T-helper 1 cell treated with Interleukin-12 subunit alpha and Interleukin-12 subunit beta and Interleukin-4 antibody, amounts not matched to agents 30 μg/mL and 1 μg/mL, for 36 hours (primary cell): ENCODE data around the gene F9.
"Not testable (repeated sequence)": the region's sequence is repeated elsewhere in the genome, so short reads cannot be mapped to it uniquely, and the experiment has no call there.

Experiments
- H3K27ac Mint-ChIP-seq: one replicate; pipeline ENCODE4 v1.8.0; 2021; ENCODE audit warnings: mild to moderate bottlenecking, mixed read lengths
- H3K27me3 Mint-ChIP-seq: one replicate; pipeline ENCODE4 v1.8.0; 2021; ENCODE audit warnings: low read depth, mixed read lengths
- H3K36me3 Mint-ChIP-seq: one replicate; pipeline ENCODE4 v1.8.0; 2021; ENCODE audit warnings: low read depth, mixed read lengths
- H3K4me1 Mint-ChIP-seq: one replicate; pipeline ENCODE4 v1.8.0; 2021; ENCODE audit warnings: low read depth, mixed read lengths
- H3K4me3 Mint-ChIP-seq: one replicate; pipeline ENCODE4 v1.8.0; 2021; ENCODE audit warnings: mild to moderate bottlenecking, moderate library complexity, mixed read lengths
- H3K9me3 Mint-ChIP-seq: one replicate; pipeline ENCODE4 v1.8.0; 2021; ENCODE audit warnings: mixed read lengths

Gene F9

GRCh38 chrX:139530550-139530949 is at the start of gene F9:
F9 (plus strand) TSS chrX:139530739; CDS start chrX:139530765, 26 bp downstream.
- H3K27me3 Mint-ChIP-seq: no peaks in the 10 kb centered on the region
- H3K9me3 Mint-ChIP-seq: no peaks in the 10 kb centered on the region
- H3K27ac Mint-ChIP-seq: no peak within 1 kb of the TSS
- no peaks in the 10 kb centered on the region for H3K4me1 Mint-ChIP-seq
- H3K4me3 Mint-ChIP-seq: no peak within 1 kb of the TSS
- H3K36me3 Mint-ChIP-seq: no peaks in the 10 kb centered on the region

DNA sequence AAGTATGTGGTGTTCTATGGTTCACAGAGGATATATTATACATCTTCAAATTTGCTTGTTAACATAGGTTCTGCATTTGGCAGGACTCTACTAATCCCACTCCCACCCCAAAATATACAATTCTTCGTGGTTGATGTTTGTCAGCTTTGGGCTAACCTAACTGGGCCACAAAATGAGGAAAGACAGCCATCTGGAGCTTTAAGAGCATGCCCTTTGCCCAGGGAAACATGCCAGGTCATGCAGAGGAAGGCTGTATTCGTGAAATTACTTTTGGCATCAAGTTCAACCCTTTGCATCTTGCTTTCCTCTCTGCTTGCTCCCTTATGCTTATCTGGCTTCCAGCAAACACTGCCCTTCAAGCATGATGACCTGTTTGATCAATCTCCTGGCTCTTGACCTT is 46.8 kb upstream of the F9 start:
- H3K4me1 Mint-ChIP-seq: no peaks in the 10 kb centered on the region
- H3K27ac Mint-ChIP-seq: no peak overlapping the region
- no peak overlapping the region for H3K4me3 Mint-ChIP-seq
- H3K9me3 Mint-ChIP-seq: no peaks in the 10 kb centered on the region
- H3K36me3 Mint-ChIP-seq: no peaks in the 10 kb centered on the region
- H3K27me3 Mint-ChIP-seq: no peaks in the 10 kb centered on the region

DNA sequence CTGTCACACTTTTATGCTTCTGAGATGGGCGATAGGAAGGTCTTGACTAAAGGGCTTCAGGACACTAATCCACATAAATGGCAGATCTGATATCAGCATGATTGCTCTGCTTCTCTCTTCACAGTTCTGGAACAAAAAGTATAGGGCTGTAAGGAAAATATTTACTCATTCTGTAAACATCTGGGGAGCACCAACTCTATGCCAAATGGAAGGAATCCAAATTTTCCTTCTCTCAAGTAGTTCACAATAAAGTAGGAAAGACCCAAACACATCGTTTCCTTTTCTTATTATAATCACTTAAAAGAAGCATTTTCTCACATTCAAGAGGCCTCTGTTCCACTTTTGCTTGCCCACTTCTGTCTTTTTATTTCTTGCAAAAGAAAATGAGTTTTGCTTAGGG is 45.9 kb upstream of the F9 start:
- no peaks in the 10 kb centered on the region for H3K4me1 Mint-ChIP-seq
- H3K27ac Mint-ChIP-seq: no peak overlapping the region
- H3K27me3 Mint-ChIP-seq: no peaks in the 10 kb centered on the region
- H3K9me3 Mint-ChIP-seq: no peaks in the 10 kb centered on the region
- no peaks in the 10 kb centered on the region for H3K36me3 Mint-ChIP-seq
- H3K4me3 Mint-ChIP-seq: no peak overlapping the region

DNA sequence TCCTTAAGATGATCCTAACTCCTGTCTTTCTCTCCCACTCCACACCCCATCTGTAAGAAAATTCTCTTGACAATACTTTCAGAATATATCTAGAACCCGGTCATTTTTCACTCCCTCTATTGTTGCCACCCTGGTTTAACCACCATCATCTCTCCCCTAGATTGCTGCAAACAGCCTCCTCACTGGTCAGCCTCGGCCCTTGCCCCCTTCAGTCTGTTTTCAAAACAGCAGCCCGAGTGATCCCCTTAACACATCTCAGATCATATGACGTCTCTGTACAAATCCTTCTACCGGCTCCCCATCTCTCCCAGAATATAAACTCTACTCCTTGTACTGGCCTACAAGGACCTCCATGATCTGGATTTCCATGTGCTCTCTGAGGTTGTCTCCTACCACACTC is 35.2 kb upstream of the F9 start:
- H3K9me3 Mint-ChIP-seq: no peaks in the 10 kb centered on the region
- no peaks in the 10 kb centered on the region for H3K36me3 Mint-ChIP-seq
- H3K4me1 Mint-ChIP-seq: no peaks in the 10 kb centered on the region
- no peaks in the 10 kb centered on the region for H3K27me3 Mint-ChIP-seq
- no peak overlapping the region for H3K27ac Mint-ChIP-seq
- H3K4me3 Mint-ChIP-seq: no peak overlapping the region

DNA sequence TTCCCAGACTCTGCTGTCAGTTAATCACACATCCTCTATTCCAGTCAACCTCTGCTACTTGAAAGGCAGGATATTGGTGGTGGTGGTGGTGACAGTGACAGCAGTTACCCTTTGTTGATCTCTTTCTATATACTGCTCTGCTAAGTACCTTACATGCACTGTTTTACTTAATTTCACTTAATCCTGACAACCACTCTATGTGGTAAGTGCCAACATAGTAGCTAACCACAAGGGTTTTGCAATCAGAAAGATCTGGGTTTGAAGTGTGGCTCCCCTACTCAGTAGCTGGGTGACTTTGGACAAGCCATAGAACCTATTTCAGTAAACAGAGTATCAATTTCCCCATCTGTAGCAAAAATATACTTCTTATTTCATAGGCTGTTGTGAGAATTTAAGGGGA is 24.2 kb upstream of the F9 start:
- Mint-ChIP-seq H3K27ac (no peak overlapping the region), H3K4me3 (no peak overlapping the region), H3K4me1 (no peaks in the 10 kb centered on the region), H3K9me3 (no peaks in the 10 kb centered on the region), H3K27me3 (no peaks in the 10 kb centered on the region), H3K36me3 (no peaks in the 10 kb centered on the region)

DNA sequence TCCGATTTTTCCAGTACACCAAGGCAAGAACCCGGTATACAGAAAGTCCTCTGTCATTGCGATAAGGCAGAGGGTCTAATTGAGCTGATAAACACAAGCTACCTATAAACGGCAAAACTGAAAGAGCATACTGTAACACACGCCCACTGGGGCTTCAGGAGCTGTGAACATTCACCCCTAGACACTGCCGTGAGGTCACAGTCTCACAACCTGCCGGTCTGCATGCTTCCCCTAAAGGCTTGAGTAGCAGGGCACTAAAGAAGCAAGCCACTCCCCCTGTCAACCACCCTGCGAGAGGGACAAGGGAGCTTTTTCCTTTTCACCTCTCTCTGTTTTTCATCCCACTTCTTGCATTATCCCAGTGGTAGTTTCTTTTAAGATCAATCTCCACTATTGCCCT is 22.4 kb upstream of the F9 start:
- Mint-ChIP-seq H3K4me1 (no peaks in the 10 kb centered on the region), H3K27me3 (no peaks in the 10 kb centered on the region), H3K4me3 (no peak overlapping the region), H3K27ac (no peak overlapping the region), H3K9me3 (no peaks in the 10 kb centered on the region), H3K36me3 (no peaks in the 10 kb centered on the region)

DNA sequence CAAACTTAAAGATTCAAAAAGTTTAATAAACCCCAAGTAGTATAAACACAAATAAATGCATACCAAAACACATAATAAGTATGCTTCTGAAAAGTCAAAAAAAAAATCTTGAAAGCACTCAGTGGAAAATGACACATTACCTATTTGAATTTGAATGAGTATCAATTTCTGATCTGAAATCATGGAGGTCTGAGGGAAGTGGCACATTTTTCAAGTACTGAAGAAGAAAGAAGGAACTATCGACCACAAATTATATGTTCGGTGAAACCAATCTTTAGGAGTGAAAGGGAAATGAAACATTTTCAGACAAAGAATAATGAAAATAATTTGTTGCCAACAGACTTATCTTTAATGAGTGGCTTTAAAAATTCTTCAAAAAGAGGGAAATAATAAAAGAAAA is 12.1 kb upstream of the F9 start:
- no peaks in the 10 kb centered on the region for H3K36me3 Mint-ChIP-seq
- H3K4me3 Mint-ChIP-seq: no peak overlapping the region
- H3K4me1 Mint-ChIP-seq: no peaks in the 10 kb centered on the region
- no peaks in the 10 kb centered on the region for H3K9me3 Mint-ChIP-seq
- no peaks in the 10 kb centered on the region for H3K27me3 Mint-ChIP-seq
- no peak overlapping the region for H3K27ac Mint-ChIP-seq

GRCh38 chrX:139528829-139529228 is 1.7 kb upstream of the F9 start:
- H3K4me3 Mint-ChIP-seq, H3K36me3 Mint-ChIP-seq, H3K4me1 Mint-ChIP-seq, H3K27ac Mint-ChIP-seq, H3K27me3 Mint-ChIP-seq, H3K9me3 Mint-ChIP-seq: not testable (repeated sequence)

GRCh38 chrX:139532834-139533233 is 2.3 kb downstream of the F9 start:
- Mint-ChIP-seq H3K9me3 (no peaks in the 10 kb centered on the region), H3K4me3 (no peak overlapping the region), H3K27me3 (no peaks in the 10 kb centered on the region), H3K4me1 (no peaks in the 10 kb centered on the region), H3K27ac (no peak overlapping the region), H3K36me3 (no peaks in the 10 kb centered on the region)

DNA sequence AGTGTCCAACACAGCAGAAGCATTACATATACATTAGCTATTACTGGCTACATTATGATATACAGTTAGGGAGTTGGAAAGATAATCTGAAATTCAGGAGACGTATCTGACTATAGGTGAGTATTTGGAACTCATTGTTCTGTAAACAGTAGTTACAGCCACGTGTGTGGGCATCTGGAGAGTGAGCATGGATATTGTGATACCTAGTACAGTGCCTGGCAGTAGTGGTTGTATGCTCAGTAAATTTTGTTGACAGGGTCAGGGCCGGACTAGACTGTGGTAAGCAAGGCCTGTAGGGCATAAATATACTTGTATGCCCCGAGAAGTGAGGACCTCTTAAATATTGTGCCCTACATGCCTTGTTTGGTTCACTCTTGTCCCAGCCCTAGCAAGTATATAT is 2.9 kb downstream of the F9 start:
- no peak overlapping the region for H3K27ac Mint-ChIP-seq
- H3K9me3 Mint-ChIP-seq: no peaks in the 10 kb centered on the region
- no peaks in the 10 kb centered on the region for H3K4me1 Mint-ChIP-seq
- H3K36me3 Mint-ChIP-seq: no peaks in the 10 kb centered on the region
- no peak overlapping the region for H3K4me3 Mint-ChIP-seq
- no peaks in the 10 kb centered on the region for H3K27me3 Mint-ChIP-seq

DNA sequence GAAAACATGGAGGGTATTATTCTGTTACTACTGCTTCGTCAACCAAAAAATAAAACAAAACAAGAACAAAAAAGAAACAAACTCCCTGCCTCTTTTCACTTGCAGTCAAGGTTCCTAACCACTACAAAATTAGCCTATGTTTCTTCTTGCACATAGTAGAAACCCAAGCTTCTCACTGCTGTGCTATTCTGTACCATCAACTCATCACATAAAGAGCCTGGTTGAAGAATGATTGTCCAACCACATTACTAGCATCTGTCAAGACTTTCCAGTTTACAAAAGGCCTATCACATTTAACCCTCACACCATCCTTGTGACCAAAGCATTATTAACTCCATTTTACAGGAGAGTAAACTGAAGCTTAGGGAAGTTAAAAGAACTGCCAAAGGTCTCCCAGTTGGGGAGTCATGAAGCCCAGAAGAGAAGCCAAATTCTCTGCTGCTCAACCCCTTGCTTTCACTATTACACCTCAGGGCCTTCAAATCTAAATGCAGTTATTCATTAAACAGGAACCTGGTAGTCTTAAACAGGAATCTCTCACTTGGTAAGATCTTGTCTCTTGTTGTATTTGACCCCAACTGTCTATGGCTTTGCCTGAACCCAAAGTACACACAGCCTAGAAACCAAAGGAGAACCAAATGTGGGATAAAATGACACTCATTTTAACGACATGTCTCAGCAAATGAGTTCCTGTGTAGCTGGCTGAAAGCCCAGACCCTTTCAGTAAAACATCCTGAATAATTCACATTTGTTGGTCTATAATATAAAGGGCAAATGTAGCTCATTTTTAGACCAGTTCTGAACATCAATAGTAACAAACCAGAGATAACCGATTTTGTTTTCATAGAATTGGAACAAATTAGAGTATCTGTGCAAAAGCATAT is 8.6 kb downstream of the F9 start:
- H3K27me3 Mint-ChIP-seq: no peaks in the 10 kb centered on the region
- no peaks in the 10 kb centered on the region for H3K9me3 Mint-ChIP-seq
- no peak overlapping the region for H3K4me3 Mint-ChIP-seq
- no peaks in the 10 kb centered on the region for H3K36me3 Mint-ChIP-seq
- H3K4me1 Mint-ChIP-seq: no peaks in the 10 kb centered on the region
- no peak overlapping the region for H3K27ac Mint-ChIP-seq

GRCh38 chrX:139542652-139543051 is 12.1 kb downstream of the F9 start:
- Mint-ChIP-seq H3K9me3 (no peaks in the 10 kb centered on the region), H3K4me1 (no peaks in the 10 kb centered on the region), H3K4me3 (no peak overlapping the region), H3K27ac (no peak overlapping the region), H3K36me3 (no peaks in the 10 kb centered on the region), H3K27me3 (no peaks in the 10 kb centered on the region)

GRCh38 chrX:139543920-139544319 is 13.4 kb downstream of the F9 start:
- H3K27ac Mint-ChIP-seq: no peak overlapping the region
- no peaks in the 10 kb centered on the region for H3K4me1 Mint-ChIP-seq
- H3K36me3 Mint-ChIP-seq: no peaks in the 10 kb centered on the region

GRCh38 chrX:139544591-139544990 is 14.1 kb downstream of the F9 start:
- Mint-ChIP-seq H3K4me1 (no peaks in the 10 kb centered on the region), H3K4me3 (no peak overlapping the region), H3K9me3 (no peaks in the 10 kb centered on the region), H3K36me3 (no peaks in the 10 kb centered on the region), H3K27me3 (no peaks in the 10 kb centered on the region), H3K27ac (no peak overlapping the region)

More at GRCh38 chrX:139543920-139544319, 13.4 kb downstream of the F9 start:
- H3K4me3 Mint-ChIP-seq: no peak overlapping the region
- H3K27me3 Mint-ChIP-seq: no peaks in the 10 kb centered on the region
- H3K9me3 Mint-ChIP-seq: no peaks in the 10 kb centered on the region

DNA sequence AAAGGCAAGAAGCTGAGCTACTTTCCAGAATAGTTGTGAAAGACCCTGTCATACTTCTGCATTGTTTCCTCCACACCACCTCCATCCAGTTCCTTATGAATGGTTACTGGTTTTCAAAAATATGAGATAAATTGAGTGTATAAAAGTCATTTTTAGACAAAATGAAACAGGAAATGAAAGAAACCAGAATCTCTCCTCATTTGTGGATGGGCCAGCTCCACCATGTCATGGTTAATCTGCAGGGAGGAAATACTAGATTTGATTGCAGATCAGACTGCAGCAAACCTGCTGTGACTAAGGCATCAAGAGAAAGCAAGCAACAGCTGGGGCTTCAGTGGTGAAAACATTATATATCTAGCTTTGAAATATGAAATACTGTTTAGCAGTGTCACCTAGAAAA is 23.8 kb downstream of the F9 start:
- Mint-ChIP-seq H3K27ac (no peak overlapping the region), H3K9me3 (no peaks in the 10 kb centered on the region), H3K4me1 (peaks cover 4% of the 10 kb centered on the region), H3K36me3 (no peaks in the 10 kb centered on the region), H3K4me3 (no peak overlapping the region), H3K27me3 (peaks cover 14% of the 10 kb centered on the region)
